Fibroblast of lung (primary cell): ENCODE results near the gene VWF. TPM values are rescaled to one million over a fixed set of nuclear protein-coding genes. Genes with fewer than 3 reads are reported as not detected.

Source experiments
- DNase-seq, 2 donors: peaks; one replicate each; pipeline versions ENCODE4 v3.0.0 to v3.0.0-alpha.2; 2010; ENCODE audit warnings: low read depth in 2 of 2
- H2AFZ ChIP-seq: 2 replicates; pipeline ENCODE4 v1.5.1; 2012; ENCODE audit warnings: low read length, control low read depth, inconsistent platforms
- H3K27ac ChIP-seq: 2 replicates; pipeline ENCODE4 v1.5.1; 2011; ENCODE audit warnings: low read length, control low read depth; ENCODE audit not compliant: insufficient read depth
- H3K27me3 ChIP-seq: 2 replicates; pipeline ENCODE4 v1.5.1; 2011; ENCODE audit warnings: mild to moderate bottlenecking, low read length; ENCODE audit not compliant: control insufficient read depth, insufficient read depth
- H3K36me3 ChIP-seq: 2 replicates; pipeline ENCODE4 v1.5.1; 2011; ENCODE audit warnings: low read length; ENCODE audit not compliant: control insufficient read depth, insufficient read depth
- H3K4me1 ChIP-seq: 2 replicates; pipeline ENCODE4 v1.5.1; 2011; ENCODE audit warnings: low read length; ENCODE audit not compliant: control insufficient read depth, insufficient read depth; ENCODE audit errors: extremely low read depth
- H3K4me2 ChIP-seq: 2 replicates; pipeline ENCODE4 v1.5.1; 2011; ENCODE audit warnings: low read length, control low read depth; ENCODE audit not compliant: insufficient read depth; ENCODE audit errors: extremely low read depth
- H3K4me3 ChIP-seq, 4 experiments: fragments of 200-600 bp in 1 of 4; sonication (generic) in 1 of 4; replicated peaks in 1 of 4; 2 replicates each; pipeline ENCODE4 v1.5.1; 2011 to 2016; ENCODE audit warnings: low read length in 4 of 4, low read depth in 3 of 4, mild to moderate bottlenecking in 3 of 4, control low read depth in 2 of 4, inconsistent platforms in 1 of 4, mixed read lengths in 1 of 4; ENCODE audit not compliant: insufficient read depth in 1 of 4; ENCODE audit errors: control extremely low read depth in 1 of 4
- H3K79me2 ChIP-seq: 2 replicates; pipeline ENCODE4 v1.5.1; 2012; ENCODE audit warnings: mild to moderate bottlenecking, low read length, inconsistent platforms; ENCODE audit not compliant: control insufficient read depth, insufficient read depth
- H3K9ac ChIP-seq: 2 replicates; pipeline ENCODE4 v1.5.1; 2011; ENCODE audit warnings: mild to moderate bottlenecking, low read length, control low read depth; ENCODE audit not compliant: insufficient read depth
- H3K9me3 ChIP-seq: 2 replicates; pipeline ENCODE4 v1.5.1; 2012; ENCODE audit warnings: low read depth, low read length; ENCODE audit not compliant: control insufficient read depth, insufficient read depth
- H4K20me1 ChIP-seq: 2 replicates; pipeline ENCODE4 v1.5.1; 2011; ENCODE audit warnings: low read length; ENCODE audit not compliant: control insufficient read depth, insufficient read depth; ENCODE audit errors: extremely low read depth
- EZH2 ChIP-seq: IDR thresholded peaks from 2 replicates; pipeline ENCODE4 v1.5.1; 2012; ENCODE audit warnings: low read length, control low read depth, mild to moderate bottlenecking; ENCODE audit errors: missing control alignments
- polyA plus RNA-seq, 2 donors: library from polyadenylated mRNA; depleted of rRNA in 1 of 2; stranded (reverse) in 1 of 2; unstranded in 1 of 2; fragments of >200 nt; gene quantifications; 2 replicates each; pipeline ENCODE4 v1.2.1, GENCODE V29; 2011 to 2012; ENCODE audit warnings: missing spikeins in 1 of 2
- total RNA-seq: library from RNA; depleted of rRNA; stranded (reverse); fragments of >200 nt; gene quantifications from 2 replicates; pipeline ENCODE4 v1.2.1, GENCODE V29; 2014
- TF ChIP-seq, protein P1 (sequence below), 2 donors: IDR thresholded peaks in 1 of 2; conservative IDR thresholded peaks in 1 of 2; 1 replicate in 1 of 2; 2 replicates in 1 of 2; pipeline ENCODE4 v1.5.1; 2011 to 2012; ENCODE audit warnings: low read length in 2 of 2, control low read depth in 1 of 2, inconsistent platforms in 1 of 2, low read depth in 1 of 2, mild to moderate bottlenecking in 1 of 2

The VWF gene
- total and polyA plus RNA-seq, 2 donors (not counting 1 experiment from before 2014, with no cell fraction given) = 0.15 to 1.7 TPM

GRCh38 chr12:6033546-6033945 is 90.9 kb downstream of the VWF start:
- peak in 1 of 2 donors; percentile 27 for DNase-seq
- H3K27me3 ChIP-seq = peaks cover 7% of the 10 kb centered on the region
- H4K20me1 ChIP-seq = no peaks in the 10 kb centered on the region
- no peaks in the 10 kb centered on the region for H3K9me3 ChIP-seq
- H3K79me2 ChIP-seq = no peaks in the 10 kb centered on the region
- no peak overlapping the region for H3K4me3 ChIP-seq
- no peak overlapping the region for H3K4me2 ChIP-seq
- TF ChIP-seq, protein P1, sequence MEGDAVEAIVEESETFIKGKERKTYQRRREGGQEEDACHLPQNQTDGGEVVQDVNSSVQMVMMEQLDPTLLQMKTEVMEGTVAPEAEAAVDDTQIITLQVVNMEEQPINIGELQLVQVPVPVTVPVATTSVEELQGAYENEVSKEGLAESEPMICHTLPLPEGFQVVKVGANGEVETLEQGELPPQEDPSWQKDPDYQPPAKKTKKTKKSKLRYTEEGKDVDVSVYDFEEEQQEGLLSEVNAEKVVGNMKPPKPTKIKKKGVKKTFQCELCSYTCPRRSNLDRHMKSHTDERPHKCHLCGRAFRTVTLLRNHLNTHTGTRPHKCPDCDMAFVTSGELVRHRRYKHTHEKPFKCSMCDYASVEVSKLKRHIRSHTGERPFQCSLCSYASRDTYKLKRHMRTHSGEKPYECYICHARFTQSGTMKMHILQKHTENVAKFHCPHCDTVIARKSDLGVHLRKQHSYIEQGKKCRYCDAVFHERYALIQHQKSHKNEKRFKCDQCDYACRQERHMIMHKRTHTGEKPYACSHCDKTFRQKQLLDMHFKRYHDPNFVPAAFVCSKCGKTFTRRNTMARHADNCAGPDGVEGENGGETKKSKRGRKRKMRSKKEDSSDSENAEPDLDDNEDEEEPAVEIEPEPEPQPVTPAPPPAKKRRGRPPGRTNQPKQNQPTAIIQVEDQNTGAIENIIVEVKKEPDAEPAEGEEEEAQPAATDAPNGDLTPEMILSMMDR (conservative IDR thresholded peaks at IDR 0.05 in 1 of 2, IDR thresholded peaks at IDR 0.05 in 1 of 2; ENCODE audit: low read depth in 1 of 2, low read length in 2 of 2) = no peak
- no peak for TF ChIP-seq EZH2
- no peak overlapping the region for H3K9ac ChIP-seq
- no peak overlapping the region for H2AFZ ChIP-seq
- H3K27ac ChIP-seq = no peak overlapping the region
- H3K36me3 ChIP-seq = no peaks in the 10 kb centered on the region
- no peaks in the 10 kb centered on the region for H3K4me1 ChIP-seq

GRCh38 chr12:6032726-6033125 is 91.7 kb downstream of the VWF start:
- Histone ChIP-seq H3K27ac (no peak overlapping the region), H3K79me2 (no peaks in the 10 kb centered on the region), H3K4me3 (no peak overlapping the region), H2AFZ (no peak overlapping the region), H4K20me1 (no peaks in the 10 kb centered on the region), H3K4me1 (no peaks in the 10 kb centered on the region), H3K36me3 (no peaks in the 10 kb centered on the region), H3K27me3 (peaks cover 7% of the 10 kb centered on the region), H3K4me2 (no peak overlapping the region), H3K9ac (no peak overlapping the region), H3K9me3 (no peaks in the 10 kb centered on the region)
- TF ChIP-seq, protein P1 (conservative IDR thresholded peaks at IDR 0.05 in 1 of 2, IDR thresholded peaks at IDR 0.05 in 1 of 2; ENCODE audit: low read depth in 1 of 2, low read length in 2 of 2) = no peak
- no peak for TF ChIP-seq EZH2
- no peak for DNase-seq

DNA sequence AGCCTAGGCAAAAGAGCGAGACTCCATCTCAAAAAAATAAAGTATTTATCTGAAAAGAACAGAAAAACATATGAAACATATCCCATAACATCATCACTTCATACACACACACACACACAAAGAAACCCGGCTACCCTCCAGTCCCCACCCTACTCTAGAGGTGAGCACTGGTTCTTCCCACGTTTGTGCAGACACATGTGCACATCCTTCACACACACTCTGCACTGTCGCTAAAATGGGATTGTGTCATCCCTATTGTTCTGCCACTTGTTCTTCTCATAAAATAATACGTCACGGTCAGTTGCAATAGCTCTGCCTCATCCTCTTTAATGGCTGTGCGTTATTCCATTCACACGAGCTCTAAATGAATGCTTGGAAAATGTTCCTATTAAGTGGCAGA is 93.5 kb downstream of the VWF start:
- no peak overlapping the region for H3K4me2 ChIP-seq
- DNase-seq = no peak
- no peaks in the 10 kb centered on the region for H4K20me1 ChIP-seq
- H3K9me3 ChIP-seq = no peaks in the 10 kb centered on the region
- H3K27ac ChIP-seq = no peak overlapping the region
- no peak overlapping the region for H3K9ac ChIP-seq
- no peaks in the 10 kb centered on the region for H3K36me3 ChIP-seq
- TF ChIP-seq, protein P1 (conservative IDR thresholded peaks at IDR 0.05 in 1 of 2, IDR thresholded peaks at IDR 0.05 in 1 of 2; ENCODE audit: low read depth in 1 of 2, low read length in 2 of 2) = no peak
- TF ChIP-seq EZH2 = no peak
- no peak overlapping the region for H2AFZ ChIP-seq
- H3K79me2 ChIP-seq = no peaks in the 10 kb centered on the region
- H3K27me3 ChIP-seq = peaks cover 7% of the 10 kb centered on the region
- no peak overlapping the region for H3K4me3 ChIP-seq
- H3K4me1 ChIP-seq = no peaks in the 10 kb centered on the region
